Measurements from ENCODE around the gene FCHO1.

DNA sequence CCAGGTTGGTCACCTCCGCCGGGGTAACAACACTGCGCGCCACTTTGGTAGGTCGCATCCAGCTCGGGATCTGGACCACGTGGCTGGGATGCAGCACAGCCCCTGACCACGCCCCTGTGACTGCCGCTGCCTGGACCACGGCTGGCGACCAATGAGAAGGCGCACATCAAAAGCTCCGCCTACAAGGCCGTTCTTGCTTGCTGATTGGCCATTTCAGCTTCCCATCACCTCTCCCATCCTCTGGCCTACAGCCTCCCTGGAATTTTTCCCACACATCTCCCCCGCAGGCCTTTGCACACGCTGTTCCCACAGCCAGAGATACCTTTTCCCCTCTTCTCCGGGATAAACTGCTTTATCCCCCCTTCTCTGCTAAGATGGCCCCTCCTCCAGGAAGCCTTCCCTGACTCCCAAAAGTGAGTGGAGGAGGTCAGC, 44.5 kb upstream of the FCHO1 start:
- TF ChIP-seq CTCF (IDR thresholded peaks at IDR 0.05; ENCODE audit: low read depth, low read length, poor library complexity, severe bottlenecking) (no peak), EZH2phosphoT487 (IDR thresholded peaks at IDR 0.05; ENCODE audit: borderline replicate concordance, low read length) (no peak)
